Choroid plexus epithelial cell (primary cell): ENCODE results near the gene LMF1.
"Not testable (repeated sequence)": the region's sequence is repeated elsewhere in the genome, so short reads cannot be mapped to it uniquely, and the experiment has no call there.

Source experiments
- DNase-seq: peaks from one replicate; pipeline ENCODE4 v3.0.0-alpha.2; 2010; ENCODE audit warnings: low read depth
- H3K4me3 ChIP-seq: 2 replicates; pipeline ENCODE4 v1.5.1; 2011; ENCODE audit warnings: low read depth, mild to moderate bottlenecking, control low read depth, low read length, moderate library complexity
- CTCF ChIP-seq: conservative IDR thresholded peaks from 2 replicates; pipeline ENCODE4 v1.5.1; 2011; ENCODE audit warnings: low read depth, mild to moderate bottlenecking, control low read depth, inconsistent platforms, low read length, moderate library complexity

The LMF1 gene

GRCh38 chr16:959232-960040 lies 11.3 kb downstream of the LMF1 start:
- TF ChIP-seq CTCF, result no peak
- DNase-seq, result no peak
- H3K4me3 ChIP-seq, result no peak overlapping the region

- DNase-seq, H3K4me3 ChIP-seq: not testable (repeated sequence)
Observed at GRCh38 chr16:955766-956165, 15.0 kb downstream of the LMF1 start.

GRCh38 chr16:953818-954217 lies 17.0 kb downstream of the LMF1 start:
- not testable (repeated sequence) for H3K4me3 ChIP-seq, DNase-seq

- no peak overlapping the region for H3K4me3 ChIP-seq
- TF ChIP-seq CTCF, result no peak
- DNase-seq, result no peak
Observed at GRCh38 chr16:952321-952720, 18.5 kb downstream of the LMF1 start.

- DNase-seq, result no peak
- no peak overlapping the region for H3K4me3 ChIP-seq
- TF ChIP-seq CTCF, result no peak
Observed at GRCh38 chr16:951660-952301, 19.0 kb downstream of the LMF1 start.

GRCh38 chr16:950733-951573 lies 19.8 kb downstream of the LMF1 start:
- DNase-seq, H3K4me3 ChIP-seq: not testable (repeated sequence)

- not testable (repeated sequence) for DNase-seq, H3K4me3 ChIP-seq
Observed at GRCh38 chr16:948767-949166, 22.0 kb downstream of the LMF1 start.

GRCh38 chr16:947922-948303 lies 22.9 kb downstream of the LMF1 start:
- not testable (repeated sequence) for DNase-seq, H3K4me3 ChIP-seq

- no peak for TF ChIP-seq CTCF
- H3K4me3 ChIP-seq, result no peak overlapping the region
- no peak for DNase-seq
Observed at GRCh38 chr16:947255-947921, 23.4 kb downstream of the LMF1 start.
